Measurements from ENCODE around the gene CLIC3. TPM values are rescaled to one million over a fixed set of nuclear protein-coding genes. Genes with fewer than 3 reads are reported as not detected.

CLIC3 gene
- total RNA-seq, 1 donor from 2014 or later = not detected

DNA sequence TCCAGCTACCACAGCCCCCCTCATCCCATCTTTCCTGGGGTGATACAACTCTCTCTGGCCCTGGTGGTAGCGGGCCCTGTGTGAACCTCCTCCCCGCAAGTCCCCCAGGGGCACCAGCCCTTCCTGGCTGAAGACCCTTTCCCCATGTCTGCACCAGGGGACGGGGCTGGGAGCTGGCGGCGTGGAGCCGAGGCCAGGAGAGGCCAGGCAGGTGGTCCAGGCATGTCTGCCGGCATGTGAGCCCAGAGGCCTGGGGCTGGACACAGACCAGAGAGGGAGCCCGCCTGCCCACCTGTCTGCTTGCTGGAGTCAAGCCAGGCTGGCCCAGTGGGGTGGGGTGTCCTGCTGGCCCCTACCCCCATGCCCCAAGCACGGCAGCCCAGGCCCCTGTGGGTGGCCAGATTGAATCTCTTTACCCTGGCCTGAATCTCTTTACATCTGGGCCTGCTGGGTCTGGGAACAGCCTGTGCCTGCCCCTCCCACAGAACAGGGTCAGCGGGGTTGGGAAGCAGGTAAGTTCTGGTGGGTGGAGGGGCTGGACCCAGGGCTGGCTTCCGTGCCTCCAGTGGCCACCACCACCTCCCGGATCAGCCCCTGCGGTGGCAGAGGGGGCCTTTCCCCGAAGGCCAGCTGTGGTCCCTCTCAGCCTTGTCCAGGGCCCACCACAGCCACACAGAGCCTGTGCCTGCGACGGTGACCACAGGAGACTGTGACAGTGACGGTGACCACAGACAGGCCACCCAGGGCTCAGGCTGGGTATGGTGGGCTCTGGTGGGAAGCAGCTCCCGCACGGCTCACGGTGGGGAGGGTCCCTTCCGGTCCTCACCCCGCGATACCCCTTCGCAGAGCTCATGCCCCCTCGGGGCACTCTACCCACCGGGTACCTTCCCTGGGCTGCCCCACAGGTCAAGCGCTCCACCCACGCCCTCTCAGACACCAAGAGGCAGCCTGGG lies 37.2 kb downstream of the CLIC3 start:
- Mint-ChIP-seq H3K4me1 (ENCODE audit: unreplicated experiment) (no peaks in the 10 kb centered on the region), H3K4me3 (ENCODE audit: unreplicated experiment) (no peak overlapping the region), H3K9me3 (ENCODE audit: unreplicated experiment) (no peaks in the 10 kb centered on the region), H3K27ac (ENCODE audit: unreplicated experiment) (no peak overlapping the region), H3K36me3 (ENCODE audit: low read depth, unreplicated experiment) (no peaks in the 10 kb centered on the region), H3K27me3 (ENCODE audit: unreplicated experiment) (peaks cover 7% of the 10 kb centered on the region)
- no peak for DNase-seq (ENCODE audit: low spot score)
- TF ChIP-seq, protein P1, sequence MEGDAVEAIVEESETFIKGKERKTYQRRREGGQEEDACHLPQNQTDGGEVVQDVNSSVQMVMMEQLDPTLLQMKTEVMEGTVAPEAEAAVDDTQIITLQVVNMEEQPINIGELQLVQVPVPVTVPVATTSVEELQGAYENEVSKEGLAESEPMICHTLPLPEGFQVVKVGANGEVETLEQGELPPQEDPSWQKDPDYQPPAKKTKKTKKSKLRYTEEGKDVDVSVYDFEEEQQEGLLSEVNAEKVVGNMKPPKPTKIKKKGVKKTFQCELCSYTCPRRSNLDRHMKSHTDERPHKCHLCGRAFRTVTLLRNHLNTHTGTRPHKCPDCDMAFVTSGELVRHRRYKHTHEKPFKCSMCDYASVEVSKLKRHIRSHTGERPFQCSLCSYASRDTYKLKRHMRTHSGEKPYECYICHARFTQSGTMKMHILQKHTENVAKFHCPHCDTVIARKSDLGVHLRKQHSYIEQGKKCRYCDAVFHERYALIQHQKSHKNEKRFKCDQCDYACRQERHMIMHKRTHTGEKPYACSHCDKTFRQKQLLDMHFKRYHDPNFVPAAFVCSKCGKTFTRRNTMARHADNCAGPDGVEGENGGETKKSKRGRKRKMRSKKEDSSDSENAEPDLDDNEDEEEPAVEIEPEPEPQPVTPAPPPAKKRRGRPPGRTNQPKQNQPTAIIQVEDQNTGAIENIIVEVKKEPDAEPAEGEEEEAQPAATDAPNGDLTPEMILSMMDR (IDR thresholded peaks at IDR 0.05; ENCODE audit: unreplicated experiment) = no peak

DNA sequence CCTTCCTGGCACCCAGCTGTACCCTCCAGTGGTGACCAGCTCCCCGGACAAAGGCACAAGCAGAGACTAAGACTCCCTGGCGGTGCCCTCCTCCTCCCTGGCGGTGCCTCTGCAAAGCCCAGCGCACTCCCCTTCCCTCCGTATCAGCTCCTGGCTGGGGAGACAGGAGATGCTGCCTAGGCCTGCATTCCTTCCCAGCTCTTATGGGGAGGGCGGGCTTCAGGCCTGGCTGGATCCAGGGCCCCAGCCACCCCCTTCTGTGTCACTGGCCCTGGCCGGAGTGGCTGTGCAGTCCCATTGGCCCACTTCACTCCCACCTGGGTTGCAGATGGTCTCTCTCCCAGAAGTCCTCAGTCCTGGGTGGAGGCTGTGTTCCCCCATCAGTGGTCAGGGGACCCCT lies 37.9 kb downstream of the CLIC3 start:
- Mint-ChIP-seq H3K36me3 (ENCODE audit: low read depth, unreplicated experiment) (no peaks in the 10 kb centered on the region), H3K9me3 (ENCODE audit: unreplicated experiment) (no peaks in the 10 kb centered on the region), H3K27ac (ENCODE audit: unreplicated experiment) (no peak overlapping the region), H3K4me1 (ENCODE audit: unreplicated experiment) (no peaks in the 10 kb centered on the region), H3K27me3 (ENCODE audit: unreplicated experiment) (peaks cover 7% of the 10 kb centered on the region), H3K4me3 (ENCODE audit: unreplicated experiment) (no peak overlapping the region)
- TF ChIP-seq, protein P1 (IDR thresholded peaks at IDR 0.05; ENCODE audit: unreplicated experiment) = no peak
- DNase-seq (ENCODE audit: low spot score) = no peak

DNA sequence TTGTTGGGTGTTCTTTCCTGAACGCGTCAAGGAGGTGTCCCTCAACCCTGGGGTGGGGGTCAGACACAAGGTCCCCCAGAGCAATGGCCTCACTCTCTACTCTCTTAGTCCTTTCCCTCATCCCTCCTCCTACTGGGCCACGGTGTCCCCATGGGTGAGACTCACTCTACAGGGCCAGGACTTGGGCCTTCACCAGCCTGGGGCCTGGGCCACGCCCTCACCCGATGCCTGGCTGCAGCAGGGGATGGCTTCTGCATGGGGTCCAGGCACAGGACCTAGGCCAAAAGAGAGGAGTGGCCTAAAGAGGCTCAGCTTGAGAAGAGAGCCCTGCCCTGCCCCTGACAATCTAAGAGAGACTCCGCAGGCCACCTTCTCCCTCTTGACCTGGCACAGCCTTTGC lies 38.5 kb downstream of the CLIC3 start:
- no peak for DNase-seq (ENCODE audit: low spot score)
- no peak overlapping the region for H3K27ac Mint-ChIP-seq (ENCODE audit: unreplicated experiment)
- H3K27me3 Mint-ChIP-seq (ENCODE audit: unreplicated experiment) = peaks cover 7% of the 10 kb centered on the region
- no peaks in the 10 kb centered on the region for H3K4me1 Mint-ChIP-seq (ENCODE audit: unreplicated experiment)
- H3K9me3 Mint-ChIP-seq (ENCODE audit: unreplicated experiment) = no peaks in the 10 kb centered on the region
- H3K36me3 Mint-ChIP-seq (ENCODE audit: low read depth, unreplicated experiment) = no peaks in the 10 kb centered on the region
- TF ChIP-seq, protein P1 (IDR thresholded peaks at IDR 0.05; ENCODE audit: unreplicated experiment) = no peak
- no peak overlapping the region for H3K4me3 Mint-ChIP-seq (ENCODE audit: unreplicated experiment)

DNA sequence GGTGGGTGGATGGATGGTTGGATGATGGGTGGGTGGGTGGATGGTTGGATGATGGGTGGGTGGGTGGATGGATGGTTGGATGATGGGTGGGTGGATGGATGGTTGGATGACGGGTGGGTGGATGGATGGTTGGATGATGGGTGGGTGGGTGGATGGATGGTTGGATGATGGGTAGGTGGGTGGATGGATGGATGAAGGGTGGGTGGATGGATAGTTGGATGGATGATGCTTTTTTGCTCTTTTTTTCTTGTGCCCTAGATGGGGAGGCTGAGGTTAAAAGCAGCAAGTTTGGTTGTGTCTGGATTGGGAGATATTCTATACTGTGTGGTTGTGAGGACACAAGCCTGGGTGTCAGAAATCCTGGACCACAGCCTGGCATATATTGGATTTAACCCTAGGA lies 38.9 kb downstream of the CLIC3 start:
- TF ChIP-seq, protein P1 (IDR thresholded peaks at IDR 0.05; ENCODE audit: unreplicated experiment) = no peak
- H3K9me3 Mint-ChIP-seq (ENCODE audit: unreplicated experiment) = no peaks in the 10 kb centered on the region
- no peak overlapping the region for H3K27ac Mint-ChIP-seq (ENCODE audit: unreplicated experiment)
- peaks cover 7% of the 10 kb centered on the region for H3K27me3 Mint-ChIP-seq (ENCODE audit: unreplicated experiment)
- no peaks in the 10 kb centered on the region for H3K36me3 Mint-ChIP-seq (ENCODE audit: low read depth, unreplicated experiment)
- no peak for DNase-seq (ENCODE audit: low spot score)
- no peaks in the 10 kb centered on the region for H3K4me1 Mint-ChIP-seq (ENCODE audit: unreplicated experiment)
- H3K4me3 Mint-ChIP-seq (ENCODE audit: unreplicated experiment) = no peak overlapping the region

DNA sequence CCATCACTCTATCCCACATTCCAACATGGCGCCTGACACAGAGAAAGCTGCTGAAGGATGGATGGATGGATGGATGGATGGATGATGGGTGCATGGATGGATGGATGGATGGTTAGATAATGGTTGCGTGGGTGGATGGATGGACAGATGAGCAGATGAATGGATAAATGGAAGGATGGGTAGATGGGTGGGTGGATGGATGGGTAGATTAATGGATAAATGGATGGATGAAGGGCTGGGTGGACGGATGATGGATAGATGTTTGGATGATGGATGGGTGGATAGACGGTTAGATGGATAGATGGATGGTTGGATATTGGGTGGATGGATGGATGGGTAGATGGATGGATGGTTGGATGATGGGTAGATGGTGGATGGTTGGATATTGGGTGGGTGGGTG lies 39.8 kb downstream of the CLIC3 start:
- no peak for DNase-seq (ENCODE audit: low spot score)
- Mint-ChIP-seq H3K4me3 (ENCODE audit: unreplicated experiment) (peak overlapping the region; percentile 49), H3K4me1 (ENCODE audit: unreplicated experiment) (no peaks in the 10 kb centered on the region), H3K27ac (ENCODE audit: unreplicated experiment) (no peak overlapping the region), H3K9me3 (ENCODE audit: unreplicated experiment) (no peaks in the 10 kb centered on the region), H3K27me3 (ENCODE audit: unreplicated experiment) (peaks cover 7% of the 10 kb centered on the region), H3K36me3 (ENCODE audit: low read depth, unreplicated experiment) (no peaks in the 10 kb centered on the region)
- TF ChIP-seq, protein P1 (IDR thresholded peaks at IDR 0.05; ENCODE audit: unreplicated experiment) = no peak
